HFF-Myc (cell line): Measurements from ENCODE around the gene GNA12.

Experiments
- DNase-seq: peaks from one replicate; pipeline ENCODE4 v3.0.0-alpha.2; 2011; ENCODE audit warnings: low read depth; ENCODE audit errors: extremely low read depth
- H3K4me3 ChIP-seq: replicated peaks from 2 replicates; pipeline ENCODE4 v1.5.1; 2011; ENCODE audit warnings: low read depth, mild to moderate bottlenecking, control low read depth, low read length
- TF ChIP-seq, protein P1 (sequence below): IDR thresholded peaks from 2 replicates; pipeline ENCODE4 v1.5.1; 2012; ENCODE audit warnings: mild to moderate bottlenecking, low read depth, low read length, control low read depth; ENCODE audit errors: missing control alignments

Gene GNA12

DNA sequence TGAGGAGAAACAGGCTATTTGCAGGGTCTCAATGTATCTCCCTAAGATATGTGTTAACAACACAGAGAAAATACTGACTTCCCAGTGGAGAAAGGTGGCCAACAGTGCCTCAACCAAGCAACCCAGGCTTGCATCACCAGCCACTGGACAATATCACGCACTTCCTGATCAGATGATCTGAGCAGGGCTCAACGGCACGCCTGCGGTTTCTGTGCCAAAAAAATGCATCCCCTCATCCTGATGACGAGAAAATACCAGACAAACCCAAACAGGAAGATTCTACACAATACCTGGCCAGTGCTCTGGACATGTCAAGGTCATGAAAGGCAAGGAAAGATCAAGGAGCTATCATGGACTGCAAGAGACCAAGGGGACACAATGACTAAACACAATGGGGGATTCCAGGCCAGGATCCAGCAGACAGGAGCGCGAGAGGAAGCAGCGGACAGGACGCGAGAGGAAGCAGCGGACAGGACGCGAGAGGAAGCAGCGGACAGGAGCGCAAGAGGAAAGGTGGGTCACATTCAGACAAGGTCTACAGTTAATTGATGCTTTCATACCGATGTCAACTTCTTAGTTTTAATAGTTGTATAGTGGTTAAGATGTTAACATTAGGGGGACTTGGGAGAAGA is 51.1 kb downstream of the GNA12 start:
- TF ChIP-seq, protein P1, sequence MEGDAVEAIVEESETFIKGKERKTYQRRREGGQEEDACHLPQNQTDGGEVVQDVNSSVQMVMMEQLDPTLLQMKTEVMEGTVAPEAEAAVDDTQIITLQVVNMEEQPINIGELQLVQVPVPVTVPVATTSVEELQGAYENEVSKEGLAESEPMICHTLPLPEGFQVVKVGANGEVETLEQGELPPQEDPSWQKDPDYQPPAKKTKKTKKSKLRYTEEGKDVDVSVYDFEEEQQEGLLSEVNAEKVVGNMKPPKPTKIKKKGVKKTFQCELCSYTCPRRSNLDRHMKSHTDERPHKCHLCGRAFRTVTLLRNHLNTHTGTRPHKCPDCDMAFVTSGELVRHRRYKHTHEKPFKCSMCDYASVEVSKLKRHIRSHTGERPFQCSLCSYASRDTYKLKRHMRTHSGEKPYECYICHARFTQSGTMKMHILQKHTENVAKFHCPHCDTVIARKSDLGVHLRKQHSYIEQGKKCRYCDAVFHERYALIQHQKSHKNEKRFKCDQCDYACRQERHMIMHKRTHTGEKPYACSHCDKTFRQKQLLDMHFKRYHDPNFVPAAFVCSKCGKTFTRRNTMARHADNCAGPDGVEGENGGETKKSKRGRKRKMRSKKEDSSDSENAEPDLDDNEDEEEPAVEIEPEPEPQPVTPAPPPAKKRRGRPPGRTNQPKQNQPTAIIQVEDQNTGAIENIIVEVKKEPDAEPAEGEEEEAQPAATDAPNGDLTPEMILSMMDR: no peak
- no peak for DNase-seq
- H3K4me3 ChIP-seq: no peak overlapping the region

DNA sequence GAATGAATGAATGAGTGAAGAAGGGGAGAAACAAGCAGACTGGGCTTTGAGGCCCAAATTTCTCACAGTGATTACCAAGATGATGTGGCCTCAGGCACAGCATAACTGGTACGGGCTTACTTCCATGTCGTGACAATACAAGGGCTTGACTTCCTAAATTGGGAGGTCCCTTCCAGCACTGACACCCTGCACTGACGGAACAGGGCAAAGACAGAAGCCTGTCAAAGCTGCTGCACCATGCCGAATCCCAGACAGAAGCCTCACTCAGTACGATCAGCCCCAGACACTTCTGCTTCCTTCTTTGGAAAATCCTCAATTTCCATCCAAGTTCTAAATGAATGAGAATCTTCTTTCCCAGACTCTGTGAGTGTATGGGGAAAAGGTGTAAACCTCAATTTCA is 51.9 kb downstream of the GNA12 start:
- DNase-seq: no peak
- no peak overlapping the region for H3K4me3 ChIP-seq
- TF ChIP-seq, protein P1: no peak

DNA sequence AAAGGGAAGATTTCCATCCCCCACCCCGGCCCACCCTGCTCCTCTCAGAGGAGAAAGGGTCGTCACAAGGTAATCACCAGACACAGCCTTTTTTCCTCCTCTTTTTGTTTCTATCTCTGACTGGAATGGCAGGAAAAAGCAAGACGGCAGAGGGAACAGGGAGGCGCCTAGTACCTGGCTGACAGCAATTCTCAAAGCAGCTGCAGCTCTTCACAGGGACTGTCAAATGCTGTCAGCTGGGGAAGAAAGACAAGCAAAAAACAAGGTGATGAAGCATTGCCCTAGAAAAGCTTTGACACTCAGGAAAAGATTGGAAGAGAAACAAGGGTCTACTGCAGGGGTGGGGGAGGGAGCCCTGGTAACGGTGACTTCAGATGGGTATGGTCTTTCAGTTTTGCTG is 52.7 kb downstream of the GNA12 start:
- H3K4me3 ChIP-seq: no peak overlapping the region
- TF ChIP-seq, protein P1: no peak
- no peak for DNase-seq

DNA sequence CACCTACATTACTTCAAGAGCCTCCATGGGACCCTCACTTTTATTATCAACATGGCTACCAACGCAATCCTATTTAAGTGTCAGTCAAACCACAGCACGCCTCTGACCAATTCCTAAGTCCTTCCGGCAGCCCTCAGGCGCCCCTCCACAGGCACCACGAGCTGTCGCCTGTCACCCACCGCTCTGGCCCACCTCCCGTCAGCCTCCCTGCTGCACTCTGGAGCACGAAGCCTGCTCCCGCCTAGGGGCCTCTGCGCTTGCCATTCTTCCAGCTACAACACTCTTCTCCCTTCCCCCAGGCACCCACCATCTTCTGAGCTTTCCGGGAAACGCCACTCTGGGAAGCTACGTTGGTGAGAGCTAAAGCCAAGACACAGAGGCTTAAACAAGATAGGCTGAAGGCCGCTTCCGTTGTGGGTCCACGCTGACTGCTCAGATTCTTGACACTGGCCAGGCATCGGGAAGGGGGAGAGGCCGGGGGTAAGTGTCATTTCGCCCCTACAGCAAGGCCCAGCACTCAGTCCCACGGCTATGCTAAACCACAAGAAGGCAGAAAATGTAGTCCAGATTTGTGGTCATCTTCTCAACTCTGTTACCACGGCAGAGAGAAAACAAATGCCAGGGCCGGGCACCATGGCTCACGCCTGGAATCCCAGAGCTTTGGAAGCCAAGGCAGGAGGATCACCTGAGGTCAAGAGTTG is 56.7 kb downstream of the GNA12 start:
- TF ChIP-seq, protein P1: no peak
- DNase-seq: no peak
- H3K4me3 ChIP-seq: no peak overlapping the region

DNA sequence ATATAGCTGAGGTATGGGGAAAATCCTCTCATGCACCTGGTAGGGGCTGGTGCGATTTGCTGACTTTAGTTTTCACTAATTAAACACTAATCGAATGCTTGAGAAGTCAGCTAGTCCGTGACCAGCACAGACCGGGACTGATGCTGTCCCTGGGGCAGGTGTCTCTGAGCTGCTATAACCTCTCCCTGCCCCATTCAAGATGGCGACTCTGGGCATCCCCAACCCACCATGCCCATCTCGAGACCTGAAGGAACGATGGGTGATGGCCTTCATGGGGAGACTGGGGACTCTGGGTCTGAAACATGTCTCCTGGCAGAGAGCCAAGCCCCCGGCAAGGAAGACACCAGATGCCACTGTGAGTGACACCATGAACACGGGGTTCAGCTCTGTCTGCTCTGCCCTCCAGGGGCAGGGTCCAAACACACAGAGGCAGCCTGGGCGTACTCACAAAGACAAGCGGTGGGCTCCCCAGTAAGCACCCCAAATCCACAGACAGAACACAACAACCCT is 57.4 kb downstream of the GNA12 start:
- no peak for DNase-seq
- TF ChIP-seq, protein P1: no peak
- no peak overlapping the region for H3K4me3 ChIP-seq

DNA sequence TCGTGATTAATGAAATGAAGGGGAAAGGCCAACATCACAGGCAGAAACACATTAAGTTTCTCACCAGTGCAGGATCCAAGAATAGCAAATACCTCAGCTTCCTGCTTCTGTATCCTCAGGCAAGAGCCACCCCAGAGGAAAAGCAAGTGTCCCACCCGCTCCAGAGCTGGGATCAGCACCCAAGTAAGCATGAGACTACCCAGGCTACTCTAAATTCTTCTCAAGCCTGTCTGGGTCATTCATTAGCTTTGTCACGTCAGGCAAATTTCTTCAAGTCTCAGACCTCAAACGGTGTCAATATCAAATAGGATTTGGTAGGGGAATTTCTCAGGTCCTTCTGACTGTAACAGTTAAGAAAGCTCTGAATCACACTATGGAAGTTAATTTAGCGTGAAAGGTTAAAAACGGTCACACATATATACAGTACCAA is 59.0 kb downstream of the GNA12 start:
- DNase-seq: no peak
- no peak overlapping the region for H3K4me3 ChIP-seq
- TF ChIP-seq, protein P1: no peak
